ENCODE results near the gene STOML2. TPM values are rescaled to one million over a fixed set of nuclear protein-coding genes. Genes with fewer than 3 reads are reported as not detected.

STOML2 gene
- total RNA-seq, 1 experiment from 2014 or later: 175 TPM

GRCh38 chr9:35102465-35102768 is 514 bp downstream of the STOML2 start:
- Histone ChIP-seq H3F3A (ENCODE audit: low read length, unreplicated experiment) (no peaks in the 10 kb centered on the region), H3K4me1 (ENCODE audit: insufficient read depth, low read length) (peaks cover 16% of the 10 kb centered on the region), H3K27ac (ENCODE audit: low read length) (peak overlapping the region; percentile 13), H3K9ac (ENCODE audit: low read length) (peak overlapping the region; percentile 96), H3K9me2 (replicated peaks; ENCODE audit: low read length) (no peaks in the 10 kb centered on the region), H3K79me2 (ENCODE audit: low read length) (peaks cover 20% of the 10 kb centered on the region), H2AFZ (ENCODE audit: low read length) (peak overlapping the region; percentile 74), H4K20me1 (ENCODE audit: low read length) (no peaks in the 10 kb centered on the region), H3K4me2 (ENCODE audit: low read length) (peak overlapping the region; percentile 96), H3K4me3 (ENCODE audit: low read length) (peak overlapping the region; percentile 83), H3K27me3 (ENCODE audit: low read length) (no peaks in the 10 kb centered on the region), H3K9me3 (ENCODE audit: low read length) (no peaks in the 10 kb centered on the region), H3K36me3 (ENCODE audit: low read depth, low read length) (0 out of 2 replicates have a peak, but pooled peaks cover 3% of the 10 kb centered on the region)
- no TSS peak for BruUV-seq (replicated peaks)
- DNase-seq: no peak
- peak; percentile 44 for ATAC-seq
- intact Hi-C loops (cut with micrococcal nuclease): no loop called here
- no peak for TF ChIP-seq EZH2phosphoT487 (IDR thresholded peaks at IDR 0.05; ENCODE audit: borderline replicate concordance, low read length)
- no peak for TF ChIP-seq EZH2 (IDR thresholded peaks at IDR 0.05; ENCODE audit: low read length, unreplicated experiment)
- TF ChIP-seq CTCF (conservative IDR thresholded peaks at IDR 0.05; ENCODE audit: low read depth, low read length): no peak
- ChIA-PET CTCF (interaction anchor here (1.0 to 1.1 kb wide), 2 partner anchors 10 to 13 kb away, joined by 3 to 7 read pairs; partner anchors contain the start of gene ATOSB), POLR2A (ENCODE audit: unreplicated experiment) (interaction anchor here (0.7 kb wide), 1 partner anchor 731 kb away, joined by 3 read pairs; no protein-coding TSS in a partner anchor)

DNA sequence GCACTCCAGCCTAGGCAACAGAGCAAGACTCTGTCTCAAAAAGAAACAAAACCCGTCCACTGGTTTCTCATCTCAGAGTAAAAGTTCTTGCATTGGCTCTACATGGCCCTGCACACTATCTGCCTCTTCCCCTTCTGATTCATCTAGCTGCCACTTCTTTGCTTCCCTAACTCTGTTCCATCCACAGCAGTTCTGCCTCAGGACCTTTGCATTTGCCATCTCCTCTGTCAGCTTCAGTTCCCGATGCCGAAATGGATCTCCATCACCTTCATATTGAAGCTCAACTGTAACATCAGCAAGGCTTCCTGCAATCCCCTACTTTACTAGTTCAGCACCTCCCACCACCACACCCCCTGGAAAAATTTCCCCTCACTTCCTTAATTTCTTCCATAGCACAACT is 5.4 kb downstream of the STOML2 start:
- no peak for TF ChIP-seq EZH2phosphoT487 (IDR thresholded peaks at IDR 0.05; ENCODE audit: borderline replicate concordance, low read length)
- no peak for TF ChIP-seq EZH2 (IDR thresholded peaks at IDR 0.05; ENCODE audit: low read length, unreplicated experiment)
- no peak for TF ChIP-seq CTCF (conservative IDR thresholded peaks at IDR 0.05; ENCODE audit: low read depth, low read length)
- BruUV-seq (replicated peaks): no TSS peak
- peaks cover 10% of the 10 kb centered on the region for H3K4me1 ChIP-seq (ENCODE audit: insufficient read depth, low read length)
- H3K9ac ChIP-seq (ENCODE audit: low read length): no peak overlapping the region
- ATAC-seq: no peak
- H3K79me2 ChIP-seq (ENCODE audit: low read length): peaks cover 16% of the 10 kb centered on the region
- H3K36me3 ChIP-seq (ENCODE audit: low read depth, low read length): peaks cover 3% of the 10 kb centered on the region; the same call in 1 of the 2 replicates
- ChIA-PET CTCF (no interaction called here), POLR2A (ENCODE audit: unreplicated experiment) (no interaction called here)
- no peaks in the 10 kb centered on the region for H4K20me1 ChIP-seq (ENCODE audit: low read length)
- H3K9me3 ChIP-seq (ENCODE audit: low read length): no peaks in the 10 kb centered on the region
- no peak overlapping the region for H3K4me2 ChIP-seq (ENCODE audit: low read length)
- no peak overlapping the region for H3K4me3 ChIP-seq (ENCODE audit: low read length)
- no peak overlapping the region for H3K27ac ChIP-seq (ENCODE audit: low read length)
- no peaks in the 10 kb centered on the region for H3K9me2 ChIP-seq (replicated peaks; ENCODE audit: low read length)
- DNase-seq: no peak
- H2AFZ ChIP-seq (ENCODE audit: low read length): no peak overlapping the region
- intact Hi-C loops (cut with micrococcal nuclease): loop anchor here (2.0 kb wide), 1 partner anchor 199 kb away; no protein-coding TSS in a partner anchor
- H3K27me3 ChIP-seq (ENCODE audit: low read length): no peaks in the 10 kb centered on the region
- no peaks in the 10 kb centered on the region for H3F3A ChIP-seq (ENCODE audit: low read length, unreplicated experiment)
